Endothelial cell of umbilical vein (primary cell): ENCODE results near the gene SV2C. TPM values are rescaled to one million over a fixed set of nuclear protein-coding genes. Genes with fewer than 3 reads are reported as not detected.

Experiments used
- BruUV-seq: library from RNA; stranded (reverse); fragments of 400-500 nt; replicated peaks from 2 replicates; lab custom pipeline; 2021; lab: Mats Ljungman, UMichigan
- CTCF ChIA-PET: fragments of 300-600, 350-600 bp; sonication (Branson Sonifier 250); formaldehyde crosslinking; loops from one replicate; lab custom pipeline; 2021; ENCODE audit warnings: antibody characterized with exemption, inconsistent platforms; lab: Charles Lee
- POLR2A ChIA-PET: fragments of 300-600, 350-600 bp; sonication (Branson Sonifier 250); formaldehyde crosslinking; loops from one replicate; lab custom pipeline; 2021; ENCODE audit warnings: antibody characterized with exemption, inconsistent platforms; lab: Charles Lee
- DNase-seq: peaks from one replicate; pipeline ENCODE4 v3.0.0-alpha.2; 2011; ENCODE audit warnings: low read depth, low spot score
- FAIRE-seq: peaks from 2 replicates; lab custom pipeline; 2011; peaks lifted over from hg19 to GRCh38; lab: Jason Lieb, UNC
- H2AFZ ChIP-seq: 2 replicates; pipeline ENCODE4 v1.6.0; 2012; ENCODE audit warnings: low read depth, low read length, control low read depth, inconsistent platforms
- H3K27ac ChIP-seq: 2 replicates; pipeline ENCODE4 v1.5.1; 2011; ENCODE audit warnings: low read depth, mild to moderate bottlenecking, control low read depth, low read length, moderate library complexity; ENCODE audit not compliant: insufficient read depth
- H3K27me3 ChIP-seq, 2 experiments: 2 replicates each; pipeline versions ENCODE4 v1.6.0 to v1.6.1; 2011; ENCODE audit warnings: low read length in 2 of 2, mixed read lengths in 1 of 2; ENCODE audit not compliant: control insufficient read depth in 2 of 2, insufficient read depth in 2 of 2
- H3K36me3 ChIP-seq, 2 experiments: 2 replicates in 1 of 2; 3 replicates in 1 of 2; pipeline ENCODE4 v1.5.1; 2011; ENCODE audit warnings: low read length in 2 of 2, mild to moderate bottlenecking in 1 of 2, moderate library complexity in 1 of 2; ENCODE audit not compliant: control insufficient read depth in 2 of 2, insufficient read depth in 2 of 2; ENCODE audit errors: extremely low read depth in 1 of 2
- H3K4me1 ChIP-seq: 3 replicates; pipeline ENCODE4 v1.5.1; 2011; ENCODE audit warnings: mild to moderate bottlenecking, low read length; ENCODE audit not compliant: control insufficient read depth, insufficient read depth; ENCODE audit errors: extremely low read depth
- H3K4me2 ChIP-seq: 2 replicates; pipeline ENCODE4 v1.6.1; 2011; ENCODE audit warnings: low read length, control low read depth, mixed read lengths; ENCODE audit not compliant: insufficient read depth
- H3K4me3 ChIP-seq, 3 experiments: fragments of 200-600 bp in 1 of 3; sonication (generic), shearing (Covaris generic) in 1 of 3; replicated peaks in 1 of 3; 2 replicates each; pipeline ENCODE4 v1.5.1; 2011 to 2016; ENCODE audit warnings: control low read depth in 3 of 3, low read length in 3 of 3, mild to moderate bottlenecking in 2 of 3, inconsistent platforms in 1 of 3, low read depth in 1 of 3, moderate library complexity in 1 of 3; ENCODE audit not compliant: insufficient read depth in 1 of 3
- H3K79me2 ChIP-seq: 2 replicates; pipeline ENCODE4 v1.6.0; 2012; ENCODE audit warnings: low read length, inconsistent platforms; ENCODE audit not compliant: control insufficient read depth, insufficient read depth
- H3K9ac ChIP-seq: replicated peaks from 2 replicates; pipeline ENCODE3; 2011; ENCODE audit warnings: low read length, control low read depth; ENCODE audit not compliant: insufficient read depth; ENCODE audit errors: extremely low read depth
- H3K9me1 ChIP-seq: replicated peaks from 3 replicates; pipeline ENCODE4 v1.6.0; 2011; ENCODE audit warnings: mild to moderate bottlenecking, low read length; ENCODE audit not compliant: control insufficient read depth, insufficient read depth; ENCODE audit errors: extremely low read depth
- H3K9me3 ChIP-seq: replicated peaks from 2 replicates; pipeline ENCODE4 v1.5.1; 2012; ENCODE audit warnings: low read length, inconsistent platforms; ENCODE audit not compliant: control insufficient read depth, insufficient read depth
- H4K20me1 ChIP-seq: replicated peaks from 2 replicates; pipeline ENCODE3; 2011; ENCODE audit warnings: mild to moderate bottlenecking, low read length; ENCODE audit not compliant: control insufficient read depth, insufficient read depth; ENCODE audit errors: extremely low read depth
- CTCF ChIP-seq, 2 donors: IDR thresholded peaks; 1 replicate in 1 of 2; 2 replicates in 1 of 2; pipeline ENCODE4 v1.5.1; 2011; ENCODE audit warnings: low read length in 2 of 2, mild to moderate bottlenecking in 2 of 2, moderate library complexity in 2 of 2, control low read depth in 1 of 2, inconsistent platforms in 1 of 2, low read depth in 1 of 2; ENCODE audit not compliant: insufficient read depth in 1 of 2; ENCODE audit errors: extremely low read depth in 1 of 2
- EZH2 ChIP-seq: IDR thresholded peaks from 2 replicates; pipeline ENCODE4 v1.6.1; 2012; ENCODE audit warnings: borderline replicate concordance, low read depth, mild to moderate bottlenecking, moderate library complexity, low read length, inconsistent platforms; ENCODE audit not compliant: severe bottlenecking
- FOS ChIP-seq: IDR thresholded peaks from 2 replicates; pipeline ENCODE4 v1.6.1; 2011; ENCODE audit warnings: mild to moderate bottlenecking, low read length, moderate library complexity, borderline replicate concordance; ENCODE audit not compliant: insufficient read depth
- GATA2 ChIP-seq: IDR thresholded peaks from 2 replicates; pipeline ENCODE4 v1.7.0; 2011; ENCODE audit warnings: low read depth, mild to moderate bottlenecking, moderate library complexity, mixed read lengths, low read length; ENCODE audit not compliant: insufficient read length, insufficient read depth
- JUN ChIP-seq: IDR thresholded peaks from 2 replicates; pipeline ENCODE4 v1.6.1; 2011; ENCODE audit warnings: borderline replicate concordance, low read depth; ENCODE audit not compliant: insufficient read length, insufficient read depth
- MAX ChIP-seq: IDR thresholded peaks from 2 replicates; pipeline ENCODE4 v1.6.1; 2011; ENCODE audit not compliant: insufficient read depth, insufficient read length
- MYC ChIP-seq: IDR thresholded peaks from one replicate; pipeline ENCODE4 v1.6.1; 2011; ENCODE audit warnings: mild to moderate bottlenecking, low read depth, low read length
- POLR2A ChIP-seq: IDR thresholded peaks from 2 replicates; pipeline ENCODE4 v1.6.1; 2012; ENCODE audit warnings: low read depth, mild to moderate bottlenecking, control low read depth, low read length
- POLR2AphosphoS5 ChIP-seq: IDR thresholded peaks from 2 replicates; pipeline ENCODE4 v1.6.1; 2012; ENCODE audit warnings: low read depth, mild to moderate bottlenecking, control low read depth, low read length, moderate library complexity; ENCODE audit not compliant: insufficient read depth
- dilution Hi-C: fragments of 300-500 bp; cut with MboI; formaldehyde crosslinking; loops from one replicate; pipeline ENCODE4 v1.15.0; 2019; ENCODE audit warnings: low sequenced_read_pairs; ENCODE audit not compliant: extremely low pct_ligation_motif_present
- intact Hi-C: fragments of 100-400 bp; cut with micrococcal nuclease; formaldehyde crosslinking; loops from one replicate; pipeline ENCODE4 v1.10.0; 2022
- polyA plus RNA-seq, 4 experiments: library from polyadenylated mRNA; depleted of rRNA in 3 of 4; stranded (reverse) in 3 of 4; unstranded in 1 of 4; fragments of >200 nt; gene quantifications; 2 replicates each; pipeline versions ENCODE4 v1.2.1 to v1.2.3, GENCODE V29; 2011 to 2012; ENCODE audit warnings: missing spikeins in 1 of 4
- total RNA-seq: library from RNA; stranded (reverse); gene quantifications from 2 replicates; pipeline ENCODE4 v1.2.3, GENCODE V29; 2021

The SV2C gene
- total and polyA plus RNA-seq, 2 donors (not counting 3 experiments of a cell fraction or from before 2014, with no cell fraction given), result not detected

- BruUV-seq, result no TSS peak
- ChIA-PET CTCF (no interaction called here), POLR2A (no interaction called here)
- H3K4me2 ChIP-seq, result no peak overlapping the region
- no peaks in the 10 kb centered on the region for H3K36me3 ChIP-seq
- no peak overlapping the region for H2AFZ ChIP-seq
- no peak overlapping the region for H3K27ac ChIP-seq
- H3K79me2 ChIP-seq, result no peaks in the 10 kb centered on the region
- H3K9me3 ChIP-seq, result no peaks in the 10 kb centered on the region
- DNase-seq (no peak), FAIRE-seq (no peak)
- no peaks in the 10 kb centered on the region for H3K4me1 ChIP-seq
- no peak overlapping the region for H3K9ac ChIP-seq
- H4K20me1 ChIP-seq, result no peaks in the 10 kb centered on the region
- no peak for TF ChIP-seq MAX
- TF ChIP-seq EZH2, result no peak
- no peak for TF ChIP-seq GATA2
- no peak for TF ChIP-seq POLR2A
- no peak for TF ChIP-seq POLR2AphosphoS5
- TF ChIP-seq JUN, result no peak
- no peak for TF ChIP-seq MYC
- no peak for TF ChIP-seq CTCF (IDR thresholded peaks at IDR 0.05; ENCODE audit: extremely low read depth in 1 of 2, insufficient read depth in 1 of 2, low read depth in 1 of 2, low read length in 2 of 2)
- no peak for TF ChIP-seq FOS
- intact Hi-C loops (no loop called here), dilution Hi-C loops (no loop called here)
- no peaks in the 10 kb centered on the region for H3K9me1 ChIP-seq
- H3K4me3 ChIP-seq, result no peak overlapping the region
- no peaks in the 10 kb centered on the region for H3K27me3 ChIP-seq
Measured at GRCh38 chr5:76046741-76047140, 36.4 kb upstream of the SV2C start.
